GM10266 (cell line): ENCODE measurements around the gene ATP5MK.
"Not testable (repeated sequence)": the region's sequence is repeated elsewhere in the genome, so short reads cannot be mapped to it uniquely, and the experiment has no call there.

Experiments used
- DNase-seq: peaks from one replicate; pipeline ENCODE4 v3.0.0; 2012; ENCODE audit errors: extremely low spot score
- CTCF ChIP-seq: IDR thresholded peaks from 2 replicates; pipeline ENCODE4 v1.5.1; 2012; ENCODE audit warnings: mild to moderate bottlenecking, low read depth; ENCODE audit not compliant: control insufficient read depth, insufficient read depth; ENCODE audit errors: missing control alignments

The ATP5MK gene

GRCh38 chr10:103427866-103428265 lies 31.6 kb upstream of the ATP5MK start:
- no peak for TF ChIP-seq CTCF
- no peak for DNase-seq

- no peak for DNase-seq
- no peak for TF ChIP-seq CTCF
These were observed 27.5 kb upstream of the ATP5MK start for GRCh38 chr10:103423748-103424147.

DNA sequence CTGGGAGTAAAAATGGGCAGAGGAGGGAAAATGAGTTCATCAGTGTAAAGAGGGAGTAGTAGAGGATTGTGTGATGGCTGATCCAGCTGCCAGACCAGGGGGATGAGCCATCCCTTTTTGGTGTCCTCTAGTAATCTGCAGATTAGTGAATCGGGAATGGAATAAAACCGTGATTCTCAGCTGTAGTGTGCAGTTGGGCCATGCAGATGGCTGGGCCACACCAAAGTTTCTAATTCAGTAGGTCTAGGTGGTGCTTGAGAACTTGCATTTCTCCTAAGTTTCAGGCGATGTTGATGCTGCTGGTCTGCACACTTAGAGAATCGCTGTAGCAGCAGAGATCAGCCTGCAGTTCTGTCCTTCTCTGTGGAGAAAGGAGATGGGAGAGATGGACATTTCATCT lies 22.8 kb upstream of the ATP5MK start:
- DNase-seq: no peak
- no peak for TF ChIP-seq CTCF

DNA sequence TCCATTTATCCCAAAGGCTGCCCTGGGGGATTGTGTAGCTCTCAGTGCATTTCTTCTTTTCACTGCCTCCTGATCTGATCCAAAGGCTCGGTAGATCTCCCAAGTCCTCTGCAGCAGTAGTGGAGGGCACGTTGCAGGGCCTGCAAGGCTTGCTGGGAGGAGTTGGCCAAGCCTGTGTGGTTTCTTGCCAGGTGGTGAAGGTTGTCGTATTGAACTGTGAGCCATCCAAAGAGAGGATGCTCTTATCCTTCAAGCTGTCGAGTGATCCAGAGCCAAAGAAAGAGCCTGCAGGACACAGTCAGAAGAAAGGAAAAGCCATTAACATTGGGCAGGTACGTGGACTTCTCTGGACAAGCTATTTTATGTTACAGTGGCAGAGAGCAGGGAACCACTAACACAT lies 21.3 kb upstream of the ATP5MK start:
- no peak for DNase-seq
- TF ChIP-seq CTCF: no peak

- not testable (repeated sequence) for DNase-seq
These were observed 20.8 kb upstream of the ATP5MK start for GRCh38 chr10:103417148-103417469.

GRCh38 chr10:103416436-103417147 lies 20.3 kb upstream of the ATP5MK start:
- peak; percentile 59 for DNase-seq
- peak; percentile 73 for TF ChIP-seq CTCF

DNA sequence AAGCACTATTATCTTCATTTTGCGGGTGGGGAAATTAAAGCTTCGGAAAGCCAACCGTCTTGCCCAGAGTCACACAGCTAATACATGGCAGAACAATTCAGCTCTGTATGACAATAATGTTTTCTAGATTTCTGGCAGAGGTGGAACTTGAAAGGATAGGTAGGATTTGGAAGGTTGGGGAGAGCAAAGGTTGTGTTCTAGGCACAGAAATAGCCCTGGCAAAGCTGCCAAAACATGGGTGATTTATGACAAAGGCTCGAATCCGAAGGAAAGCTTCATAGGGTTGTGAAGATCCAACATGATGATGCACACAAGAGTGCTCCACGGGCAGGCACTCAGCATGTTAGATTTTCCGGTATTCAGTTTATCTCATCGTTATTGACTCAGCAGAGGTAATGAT lies 19.3 kb upstream of the ATP5MK start:
- no peak for TF ChIP-seq CTCF
- DNase-seq: no peak

GRCh38 chr10:103413564-103413963 lies 17.3 kb upstream of the ATP5MK start:
- no peak for DNase-seq
- TF ChIP-seq CTCF: no peak
